Measurements from ENCODE around the gene MSTN.

MSTN gene

GRCh38 chr2:190031969-190032618 is 30.4 kb downstream of the MSTN start:
- no peak overlapping the region for H3K4me3 ChIP-seq (ENCODE audit: low read length)
- H3K9me3 ChIP-seq (ENCODE audit: control insufficient read depth, insufficient read depth, low read length), result no peaks in the 10 kb centered on the region
- H3K27me3 ChIP-seq (ENCODE audit: control insufficient read depth, low read length), result no peaks in the 10 kb centered on the region
- H4K20me1 ChIP-seq (ENCODE audit: control insufficient read depth, insufficient read depth, low read depth, low read length), result no peaks in the 10 kb centered on the region
- TF ChIP-seq EZH2phosphoT487 (IDR thresholded peaks at IDR 0.05; ENCODE audit: borderline replicate concordance, low read length) (no peak), CTCF (IDR thresholded peaks at IDR 0.05; ENCODE audit: low read depth, low read length, poor library complexity, severe bottlenecking) (no peak)
- no peaks in the 10 kb centered on the region for H3K36me3 ChIP-seq (ENCODE audit: control insufficient read depth, low read length)
- no peaks in the 10 kb centered on the region; the same call in 1 of the 2 replicates for H3K9me2 ChIP-seq (replicated peaks; ENCODE audit: control insufficient read depth, low read length)
- H3K79me2 ChIP-seq (ENCODE audit: control insufficient read depth, low read length), result no peaks in the 10 kb centered on the region
- H3K27ac ChIP-seq (ENCODE audit: low read depth, low read length), result no peak overlapping the region
- H3K4me1 ChIP-seq (ENCODE audit: control insufficient read depth, low read length), result no peaks in the 10 kb centered on the region
- no peaks in the 10 kb centered on the region for H3F3A ChIP-seq (ENCODE audit: control insufficient read depth, insufficient read depth)
- no peak overlapping the region for H3K4me2 ChIP-seq (ENCODE audit: low read length)

GRCh38 chr2:190023860-190024259 is 38.7 kb downstream of the MSTN start:
- H3F3A ChIP-seq (ENCODE audit: control insufficient read depth, insufficient read depth), result no peaks in the 10 kb centered on the region
- H3K9me2 ChIP-seq (replicated peaks; ENCODE audit: control insufficient read depth, low read length), result no peaks in the 10 kb centered on the region; the same call in 1 of the 2 replicates
- H3K36me3 ChIP-seq (ENCODE audit: control insufficient read depth, low read length), result no peaks in the 10 kb centered on the region
- H3K4me2 ChIP-seq (ENCODE audit: low read length), result no peak overlapping the region
- no peaks in the 10 kb centered on the region for H4K20me1 ChIP-seq (ENCODE audit: control insufficient read depth, insufficient read depth, low read depth, low read length)
- no peaks in the 10 kb centered on the region for H3K79me2 ChIP-seq (ENCODE audit: control insufficient read depth, low read length)
- TF ChIP-seq EZH2phosphoT487 (IDR thresholded peaks at IDR 0.05; ENCODE audit: borderline replicate concordance, low read length) (no peak), CTCF (IDR thresholded peaks at IDR 0.05; ENCODE audit: low read depth, low read length, poor library complexity, severe bottlenecking) (peak; percentile 51)
- no peaks in the 10 kb centered on the region for H3K9me3 ChIP-seq (ENCODE audit: control insufficient read depth, insufficient read depth, low read length)
- H3K4me1 ChIP-seq (ENCODE audit: control insufficient read depth, low read length), result no peaks in the 10 kb centered on the region
- H3K27me3 ChIP-seq (ENCODE audit: control insufficient read depth, low read length), result no peaks in the 10 kb centered on the region
- no peak overlapping the region for H3K27ac ChIP-seq (ENCODE audit: low read depth, low read length)
- H3K4me3 ChIP-seq (ENCODE audit: low read length), result no peak overlapping the region

GRCh38 chr2:190020720-190021119 is 41.8 kb downstream of the MSTN start:
- H3K4me2 ChIP-seq (ENCODE audit: low read length), result no peak overlapping the region
- H3K36me3 ChIP-seq (ENCODE audit: control insufficient read depth, low read length), result no peaks in the 10 kb centered on the region
- no peaks in the 10 kb centered on the region for H3K79me2 ChIP-seq (ENCODE audit: control insufficient read depth, low read length)
- no peak overlapping the region for H3K4me3 ChIP-seq (ENCODE audit: low read length)
- no peaks in the 10 kb centered on the region for H3F3A ChIP-seq (ENCODE audit: control insufficient read depth, insufficient read depth)
- no peaks in the 10 kb centered on the region for H3K4me1 ChIP-seq (ENCODE audit: control insufficient read depth, low read length)
- H3K9me2 ChIP-seq (replicated peaks; ENCODE audit: control insufficient read depth, low read length), result no peaks in the 10 kb centered on the region
- H3K27me3 ChIP-seq (ENCODE audit: control insufficient read depth, low read length), result no peaks in the 10 kb centered on the region
- TF ChIP-seq CTCF (IDR thresholded peaks at IDR 0.05; ENCODE audit: low read depth, low read length, poor library complexity, severe bottlenecking) (no peak), EZH2phosphoT487 (IDR thresholded peaks at IDR 0.05; ENCODE audit: borderline replicate concordance, low read length) (no peak)
- H4K20me1 ChIP-seq (ENCODE audit: control insufficient read depth, insufficient read depth, low read depth, low read length), result no peaks in the 10 kb centered on the region
- H3K27ac ChIP-seq (ENCODE audit: low read depth, low read length), result no peak overlapping the region
- H3K9me3 ChIP-seq (ENCODE audit: control insufficient read depth, insufficient read depth, low read length), result peaks cover 16% of the 10 kb centered on the region; the same call in 1 of the 2 replicates
